ENCODE measurements around the gene EPAS1. TPM values are rescaled to one million over a fixed set of nuclear protein-coding genes. Genes with fewer than 3 reads are reported as not detected.

EPAS1 gene
- total and polyA plus RNA-seq, 4 donors = 26.2 to 193 (median 61.1) TPM

DNA sequence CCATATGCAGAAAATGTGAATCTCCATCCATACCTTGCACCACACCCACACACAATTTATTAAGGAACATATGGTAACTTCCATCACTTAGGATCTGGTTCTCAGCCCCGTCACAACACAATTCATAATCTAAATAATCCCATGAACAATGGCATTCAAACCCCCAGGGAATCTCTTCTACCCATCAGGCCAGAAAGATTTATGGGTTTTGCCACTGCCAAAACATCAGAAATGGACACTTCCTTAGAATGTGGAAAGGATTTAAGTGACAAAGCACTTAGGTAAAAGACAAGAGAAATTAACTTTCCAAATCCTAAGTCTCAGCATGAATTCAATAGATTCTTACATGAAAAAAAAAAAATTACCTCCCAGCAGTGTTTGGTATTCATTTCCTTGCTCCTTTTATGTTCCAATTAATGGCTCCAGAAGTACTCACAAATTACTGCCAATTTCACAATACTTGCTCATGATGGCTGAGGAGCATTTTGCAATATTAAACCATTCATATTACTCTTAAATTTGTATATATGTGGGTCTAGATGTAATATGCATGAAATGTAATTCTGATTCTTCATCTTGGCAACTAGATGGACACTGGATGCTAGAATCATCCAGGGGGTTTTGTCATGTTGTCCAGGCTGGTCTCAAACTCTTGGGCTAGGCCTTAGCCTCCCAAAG, 125.6 kb downstream of the EPAS1 start:
- 97% methylated on average over 1 of the region's 1 CpG for WGBS
- no peak for DNase-seq (ENCODE audit: low spot score)
- H3K36me3 ChIP-seq (ENCODE audit: control insufficient read depth in 4 of 4, insufficient read depth in 3 of 4, low read depth in 1 of 4, low read length in 3 of 4) = no peaks in the 10 kb centered on the region
- no peaks in the 10 kb centered on the region for H3K27me3 ChIP-seq (ENCODE audit: control insufficient read depth in 4 of 4, insufficient read depth in 4 of 4, low read length in 3 of 4)
- TF ChIP-seq HNF4A (conservative IDR thresholded peaks at IDR 0.05) = no peak
- no peak for TF ChIP-seq MAX (IDR thresholded peaks at IDR 0.05)
- no peak for TF ChIP-seq SP1 (IDR thresholded peaks at IDR 0.05)
- no peak for TF ChIP-seq ZBTB33 (IDR thresholded peaks at IDR 0.05)
- no peak for TF ChIP-seq NR2F2 (IDR thresholded peaks at IDR 0.05)
- no peak for TF ChIP-seq JUND (IDR thresholded peaks at IDR 0.05)
- TF ChIP-seq FOXA2 (IDR thresholded peaks at IDR 0.05) = no peak
- no peak for TF ChIP-seq EGR1 (IDR thresholded peaks at IDR 0.05; ENCODE audit: low read depth in 2 of 2)
- no peak for TF ChIP-seq REST (IDR thresholded peaks at IDR 0.05)
- TF ChIP-seq, protein P1, sequence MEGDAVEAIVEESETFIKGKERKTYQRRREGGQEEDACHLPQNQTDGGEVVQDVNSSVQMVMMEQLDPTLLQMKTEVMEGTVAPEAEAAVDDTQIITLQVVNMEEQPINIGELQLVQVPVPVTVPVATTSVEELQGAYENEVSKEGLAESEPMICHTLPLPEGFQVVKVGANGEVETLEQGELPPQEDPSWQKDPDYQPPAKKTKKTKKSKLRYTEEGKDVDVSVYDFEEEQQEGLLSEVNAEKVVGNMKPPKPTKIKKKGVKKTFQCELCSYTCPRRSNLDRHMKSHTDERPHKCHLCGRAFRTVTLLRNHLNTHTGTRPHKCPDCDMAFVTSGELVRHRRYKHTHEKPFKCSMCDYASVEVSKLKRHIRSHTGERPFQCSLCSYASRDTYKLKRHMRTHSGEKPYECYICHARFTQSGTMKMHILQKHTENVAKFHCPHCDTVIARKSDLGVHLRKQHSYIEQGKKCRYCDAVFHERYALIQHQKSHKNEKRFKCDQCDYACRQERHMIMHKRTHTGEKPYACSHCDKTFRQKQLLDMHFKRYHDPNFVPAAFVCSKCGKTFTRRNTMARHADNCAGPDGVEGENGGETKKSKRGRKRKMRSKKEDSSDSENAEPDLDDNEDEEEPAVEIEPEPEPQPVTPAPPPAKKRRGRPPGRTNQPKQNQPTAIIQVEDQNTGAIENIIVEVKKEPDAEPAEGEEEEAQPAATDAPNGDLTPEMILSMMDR (IDR thresholded peaks at IDR 0.05; ENCODE audit: low read depth, low read length, missing input control) = no peak
- no peak for TF ChIP-seq HNF4G (IDR thresholded peaks at IDR 0.05)
- no peak for TF ChIP-seq RAD21 (IDR thresholded peaks at IDR 0.05)
- no peak for TF ChIP-seq YY1 (IDR thresholded peaks at IDR 0.05)
- no peak for TF ChIP-seq ATF3 (IDR thresholded peaks at IDR 0.05)
- TF ChIP-seq FOXA1 (IDR thresholded peaks at IDR 0.05) = no peak
- TF ChIP-seq GABPA (IDR thresholded peaks at IDR 0.05 in 1 of 2, conservative IDR thresholded peaks at IDR 0.05 in 1 of 2) = no peak
- TF ChIP-seq RXRA (IDR thresholded peaks at IDR 0.05) = no peak
- no peak for TF ChIP-seq TAF1 (conservative IDR thresholded peaks at IDR 0.05)
- no peak overlapping the region for H3K4me3 ChIP-seq (ENCODE audit: low read depth in 1 of 3, low read length in 3 of 3)
- no peaks in the 10 kb centered on the region for H3K4me1 ChIP-seq (ENCODE audit: control insufficient read depth in 4 of 4, insufficient read depth in 4 of 4, low read length in 3 of 4)
- H3K9ac ChIP-seq (ENCODE audit: low read depth in 1 of 2, low read length in 2 of 2) = no peak overlapping the region
- H3K27ac ChIP-seq (ENCODE audit: low read depth in 1 of 2, low read length in 2 of 2) = no peak overlapping the region
- peaks cover 0 to 3% (median 0%) of the 10 kb centered on the region in 4 donors for H3K9me3 ChIP-seq (ENCODE audit: control insufficient read depth in 4 of 4, low read length in 3 of 4)

All from liver (tissue), 9 donors.